ENCODE results near the gene LAIR2.
A peak's percentile ranks its signal among the peaks of the same experiment; 100 is the strongest.
"Not testable (repeated sequence)": the region's sequence is repeated elsewhere in the genome, so short reads cannot be mapped to it uniquely, and the experiment has no call there.

Gene LAIR2

GRCh38 chr19:54493967-54494585 lies 8.6 kb upstream of the LAIR2 start:
- Histone ChIP-seq H3K36me3 (ENCODE audit: low read depth) (no peaks in the 10 kb centered on the region), H3K9me3 (ENCODE audit: severe bottlenecking) (no peaks in the 10 kb centered on the region), H3K27me3 (ENCODE audit: insufficient read depth, poor library complexity, severe bottlenecking) (peaks cover 1% of the 10 kb centered on the region), H3K4me1 (ENCODE audit: insufficient read depth, poor library complexity, severe bottlenecking) (no peaks in the 10 kb centered on the region), H3K4me3 (ENCODE audit: severe bottlenecking) (no peak overlapping the region), H3K27ac (ENCODE audit: poor library complexity, severe bottlenecking) (no peak overlapping the region)
- ATAC-seq (ENCODE audit: low read depth) (no peak), DNase-seq (ENCODE audit: low spot score) (no peak)
- no peak for TF ChIP-seq CTCF (IDR thresholded peaks at IDR 0.05; ENCODE audit: poor library complexity, severe bottlenecking)

GRCh38 chr19:54495284-54495683 lies 7.3 kb upstream of the LAIR2 start:
- not testable (repeated sequence) for H3K36me3 ChIP-seq (ENCODE audit: low read depth); DNase-seq (ENCODE audit: low spot score); H3K4me1 ChIP-seq (ENCODE audit: insufficient read depth, poor library complexity, severe bottlenecking); H3K27me3 ChIP-seq (ENCODE audit: insufficient read depth, poor library complexity, severe bottlenecking); ATAC-seq (ENCODE audit: low read depth); H3K9me3 ChIP-seq (ENCODE audit: severe bottlenecking); H3K27ac ChIP-seq (ENCODE audit: poor library complexity, severe bottlenecking); H3K4me3 ChIP-seq (ENCODE audit: severe bottlenecking)

GRCh38 chr19:54497747-54498450 lies 4.7 kb upstream of the LAIR2 start:
- not testable (repeated sequence) for H3K27me3 ChIP-seq (ENCODE audit: insufficient read depth, poor library complexity, severe bottlenecking); H3K4me3 ChIP-seq (ENCODE audit: severe bottlenecking); H3K36me3 ChIP-seq (ENCODE audit: low read depth); DNase-seq (ENCODE audit: low spot score); H3K27ac ChIP-seq (ENCODE audit: poor library complexity, severe bottlenecking); ATAC-seq (ENCODE audit: low read depth); H3K9me3 ChIP-seq (ENCODE audit: severe bottlenecking); H3K4me1 ChIP-seq (ENCODE audit: insufficient read depth, poor library complexity, severe bottlenecking)

GRCh38 chr19:54498451-54498772 lies 4.2 kb upstream of the LAIR2 start:
- H3K27me3 ChIP-seq (ENCODE audit: insufficient read depth, poor library complexity, severe bottlenecking); H3K4me1 ChIP-seq (ENCODE audit: insufficient read depth, poor library complexity, severe bottlenecking); H3K4me3 ChIP-seq (ENCODE audit: severe bottlenecking); DNase-seq (ENCODE audit: low spot score); H3K36me3 ChIP-seq (ENCODE audit: low read depth); H3K9me3 ChIP-seq (ENCODE audit: severe bottlenecking); H3K27ac ChIP-seq (ENCODE audit: poor library complexity, severe bottlenecking); ATAC-seq (ENCODE audit: low read depth): not testable (repeated sequence)

GRCh38 chr19:54505542-54505941 lies 2.9 kb downstream of the LAIR2 start:
- not testable (repeated sequence) for ATAC-seq (ENCODE audit: low read depth); DNase-seq (ENCODE audit: low spot score); H3K4me3 ChIP-seq (ENCODE audit: severe bottlenecking); H3K9me3 ChIP-seq (ENCODE audit: severe bottlenecking); H3K36me3 ChIP-seq (ENCODE audit: low read depth); H3K27ac ChIP-seq (ENCODE audit: poor library complexity, severe bottlenecking); H3K27me3 ChIP-seq (ENCODE audit: insufficient read depth, poor library complexity, severe bottlenecking)
- H3K4me1 ChIP-seq (ENCODE audit: insufficient read depth, poor library complexity, severe bottlenecking): peaks cover 10% of the 10 kb centered on the region

- H3K9me3 ChIP-seq (ENCODE audit: severe bottlenecking): no peaks in the 10 kb centered on the region
- H3K4me3 ChIP-seq (ENCODE audit: severe bottlenecking): no peak overlapping the region
- ATAC-seq (ENCODE audit: low read depth) (peak; percentile 93), DNase-seq (ENCODE audit: low spot score) (no peak)
- no peaks in the 10 kb centered on the region for H3K36me3 ChIP-seq (ENCODE audit: low read depth)
- H3K27me3 ChIP-seq (ENCODE audit: insufficient read depth, poor library complexity, severe bottlenecking): no peaks in the 10 kb centered on the region
- peak overlapping the region; percentile 37 for H3K27ac ChIP-seq (ENCODE audit: poor library complexity, severe bottlenecking)
- H3K4me1 ChIP-seq (ENCODE audit: insufficient read depth, poor library complexity, severe bottlenecking): peaks cover 10% of the 10 kb centered on the region
- TF ChIP-seq CTCF (IDR thresholded peaks at IDR 0.05; ENCODE audit: poor library complexity, severe bottlenecking): no peak
Measured at GRCh38 chr19:54506079-54506478, 3.4 kb downstream of the LAIR2 start.

GRCh38 chr19:54507038-54507717 lies 4.5 kb downstream of the LAIR2 start:
- H3K9me3 ChIP-seq (ENCODE audit: severe bottlenecking); ATAC-seq (ENCODE audit: low read depth); H3K4me3 ChIP-seq (ENCODE audit: severe bottlenecking); H3K36me3 ChIP-seq (ENCODE audit: low read depth); H3K27ac ChIP-seq (ENCODE audit: poor library complexity, severe bottlenecking); DNase-seq (ENCODE audit: low spot score); H3K27me3 ChIP-seq (ENCODE audit: insufficient read depth, poor library complexity, severe bottlenecking): not testable (repeated sequence)
- peaks cover 10% of the 10 kb centered on the region for H3K4me1 ChIP-seq (ENCODE audit: insufficient read depth, poor library complexity, severe bottlenecking)

Measured in RWPE2 (cell line).